Loucy (cell line): Measurements from ENCODE around the gene ITPK1.

Experiments used
- H2AFZ ChIP-seq: fragments of 200-600 bp; sonication (generic); 2 replicates; pipeline ENCODE4 v1.6.0; 2016; ENCODE audit warnings: antibody characterized with exemption, mild to moderate bottlenecking, low read length, moderate library complexity
- H3F3A ChIP-seq: fragments of 200-600 bp; 2 replicates; pipeline ENCODE4 v1.6.0; 2016; ENCODE audit warnings: antibody characterized with exemption, low read depth, mild to moderate bottlenecking
- H3K27me3 ChIP-seq: fragments of 200-600 bp; sonication (generic); 2 replicates; pipeline ENCODE4 v1.6.1; 2014; ENCODE audit warnings: low read length, mild to moderate bottlenecking; ENCODE audit not compliant: insufficient read depth, poor library complexity, severe bottlenecking
- H3K36me3 ChIP-seq: fragments of 200-600 bp; sonication (generic); 2 replicates; pipeline ENCODE4 v1.6.1; 2016; ENCODE audit warnings: low read length; ENCODE audit not compliant: insufficient read depth
- H3K4me1 ChIP-seq: fragments of 200-600 bp; sonication (generic); 2 replicates; pipeline ENCODE4 v1.5.1; 2014; ENCODE audit warnings: low read length, mild to moderate bottlenecking; ENCODE audit not compliant: insufficient read depth, poor library complexity, severe bottlenecking
- H3K4me2 ChIP-seq: fragments of 200-600 bp; sonication (generic); 2 replicates; pipeline ENCODE4 v1.6.0; 2014; ENCODE audit warnings: antibody characterized with exemption, low read length, low read depth, mild to moderate bottlenecking; ENCODE audit not compliant: poor library complexity, severe bottlenecking
- H3K4me3 ChIP-seq: fragments of 200-600 bp; sonication (generic); 2 replicates; pipeline ENCODE4 v1.5.1; 2014; ENCODE audit warnings: low read length, mild to moderate bottlenecking, mixed read lengths; ENCODE audit not compliant: poor library complexity, severe bottlenecking
- H3K79me2 ChIP-seq: fragments of 200-600 bp; sonication (generic); 2 replicates; pipeline ENCODE4 v1.6.1; 2014; ENCODE audit warnings: low read length; ENCODE audit not compliant: insufficient read depth
- H3K9ac ChIP-seq: fragments of 200-600 bp; sonication (generic); 2 replicates; pipeline ENCODE4 v1.6.0; 2014; ENCODE audit warnings: mild to moderate bottlenecking, low read depth, low read length, moderate library complexity; ENCODE audit not compliant: poor library complexity, severe bottlenecking
- H3K9me2 ChIP-seq: fragments of 200-600 bp; sonication (generic); replicated peaks from 2 replicates; pipeline ENCODE4 v1.6.1; 2016; ENCODE audit warnings: low read depth, low read length, mixed read lengths
- H3K9me3 ChIP-seq: fragments of 200-600 bp; sonication (generic); 2 replicates; pipeline ENCODE4 v1.6.1; 2014; ENCODE audit warnings: mild to moderate bottlenecking, antibody characterized with exemption, low read length, low read depth; ENCODE audit not compliant: insufficient read depth
- H4K20me1 ChIP-seq: fragments of 200-600 bp; sonication (generic); 2 replicates; pipeline ENCODE4 v1.6.0; 2014; ENCODE audit warnings: antibody characterized with exemption, low read length, mild to moderate bottlenecking; ENCODE audit not compliant: insufficient read depth, poor library complexity, severe bottlenecking
- CTCF ChIP-seq: fragments of 200-600 bp; sonication (generic); conservative IDR thresholded peaks from 2 replicates; pipeline ENCODE4 v1.5.1; 2014; ENCODE audit warnings: mild to moderate bottlenecking, antibody characterized with exemption, low read length
- EZH2phosphoT487 ChIP-seq: fragments of 200-600 bp; IDR thresholded peaks from 2 replicates; pipeline ENCODE4 v1.6.1; 2018; ENCODE audit warnings: antibody characterized with exemption, mild to moderate bottlenecking, moderate library complexity, borderline replicate concordance

ITPK1 gene

DNA sequence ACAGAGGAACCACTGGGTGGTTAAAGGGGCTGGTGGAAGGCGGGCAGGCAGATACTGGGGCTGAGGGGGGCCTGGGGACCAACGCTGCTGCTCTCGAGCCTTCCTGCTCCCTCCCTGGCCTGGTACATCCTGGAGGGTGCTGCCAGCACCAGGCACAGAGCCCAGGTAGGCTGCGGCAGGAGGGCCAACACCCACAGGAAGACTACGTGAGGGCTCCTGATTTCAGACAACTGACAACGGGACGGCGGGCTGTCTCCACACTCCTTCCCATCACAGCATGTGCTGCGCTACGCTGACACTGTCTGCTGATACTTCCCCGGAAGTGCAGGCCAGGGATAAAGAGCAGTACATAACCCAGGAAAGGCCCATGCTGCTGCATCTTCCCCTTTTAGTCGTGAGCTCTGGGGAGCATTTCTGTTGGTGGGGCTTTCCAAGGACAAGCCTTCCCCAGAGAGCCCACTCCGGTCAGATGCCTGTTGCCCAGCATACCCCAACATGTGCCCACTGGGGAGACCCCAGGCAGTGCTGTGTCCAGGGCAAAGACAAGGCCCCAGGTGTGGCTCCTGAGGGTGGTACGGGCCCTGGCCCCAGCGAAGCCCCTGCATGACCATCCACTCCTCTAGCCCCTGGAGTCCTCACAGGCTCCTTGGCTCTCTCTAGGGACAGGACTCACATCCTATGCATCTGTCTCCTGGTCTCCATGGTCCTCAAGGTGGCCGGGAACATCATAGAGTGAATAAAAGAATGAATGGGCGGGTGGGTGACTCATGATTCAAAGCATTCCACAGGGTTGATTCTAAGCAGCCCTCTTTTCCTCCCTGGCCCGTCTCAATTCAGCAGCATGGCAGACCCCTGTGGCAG is 154.8 kb downstream of the ITPK1 start:
- no peaks in the 10 kb centered on the region for H3F3A ChIP-seq
- no peak overlapping the region for H3K9ac ChIP-seq
- no peaks in the 10 kb centered on the region for H4K20me1 ChIP-seq
- H3K9me3 ChIP-seq = no peaks in the 10 kb centered on the region
- no peak overlapping the region for H3K4me2 ChIP-seq
- no peaks in the 10 kb centered on the region for H3K9me2 ChIP-seq
- H2AFZ ChIP-seq = no peak overlapping the region
- no peaks in the 10 kb centered on the region for H3K27me3 ChIP-seq
- no peak overlapping the region for H3K4me3 ChIP-seq
- H3K79me2 ChIP-seq = peaks cover 7% of the 10 kb centered on the region; the same call in 1 of the 2 replicates
- TF ChIP-seq CTCF (no peak), EZH2phosphoT487 (no peak)
- H3K36me3 ChIP-seq = peaks cover 60% of the 10 kb centered on the region; the same call in 1 of the 2 replicates
- no peaks in the 10 kb centered on the region for H3K4me1 ChIP-seq

DNA sequence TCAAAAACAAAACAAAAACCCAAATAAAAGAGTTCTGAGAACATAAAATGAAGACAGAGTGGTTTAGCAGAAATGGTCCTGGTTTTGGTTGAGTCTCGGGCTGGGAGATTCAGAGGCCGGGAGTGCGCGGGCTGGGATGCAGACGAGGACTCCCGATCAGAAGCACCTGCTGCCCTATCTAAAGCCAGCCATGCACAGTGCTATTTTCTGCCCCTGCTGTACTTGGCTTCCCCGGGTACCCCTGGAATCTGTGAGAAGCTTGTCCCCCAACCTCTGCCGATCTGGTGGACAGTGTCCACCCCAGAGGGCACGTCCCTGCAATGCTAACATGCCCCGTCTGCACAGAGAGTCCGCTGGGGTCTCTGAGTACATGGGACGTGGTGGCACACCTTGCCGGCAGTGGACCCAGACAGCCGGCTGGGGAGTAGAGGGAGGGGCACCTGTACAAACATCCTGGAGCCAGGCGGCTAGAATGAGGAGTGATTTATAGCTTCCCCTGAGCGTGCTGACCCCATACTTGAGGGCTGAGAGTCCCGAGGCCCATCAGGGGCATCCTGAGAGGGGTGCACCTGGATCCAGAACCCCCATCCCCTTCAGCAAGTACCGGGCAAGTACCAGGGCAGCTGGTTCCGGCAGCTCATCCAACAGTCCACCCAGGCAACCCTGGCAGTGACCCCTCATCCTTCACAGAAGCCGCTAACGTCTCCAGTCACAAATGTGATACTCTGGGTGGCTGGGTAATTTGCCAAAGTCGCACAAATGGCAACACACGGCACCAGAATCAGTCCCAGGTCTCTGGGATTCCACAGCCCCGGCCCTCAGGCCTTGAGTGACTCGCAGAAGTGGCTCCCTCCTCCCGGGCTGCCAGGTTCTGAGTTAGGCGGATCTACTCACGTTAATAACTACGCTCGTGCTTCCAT is 155.7 kb downstream of the ITPK1 start:
- H3K4me3 ChIP-seq = no peak overlapping the region
- H3K79me2 ChIP-seq = peaks cover 3% of the 10 kb centered on the region; the same call in 1 of the 2 replicates
- no peaks in the 10 kb centered on the region for H3K27me3 ChIP-seq
- TF ChIP-seq CTCF (no peak), EZH2phosphoT487 (no peak)
- H3K4me2 ChIP-seq = no peak overlapping the region
- no peaks in the 10 kb centered on the region for H3K4me1 ChIP-seq
- no peak overlapping the region for H3K9ac ChIP-seq
- no peaks in the 10 kb centered on the region for H3K9me2 ChIP-seq
- H2AFZ ChIP-seq = no peak overlapping the region
- no peaks in the 10 kb centered on the region for H3F3A ChIP-seq
- no peaks in the 10 kb centered on the region for H3K9me3 ChIP-seq
- H3K36me3 ChIP-seq = peaks cover 67% of the 10 kb centered on the region; the same call in 1 of the 2 replicates
- H4K20me1 ChIP-seq = no peaks in the 10 kb centered on the region

GRCh38 chr14:92959189-92959531 is 156.6 kb downstream of the ITPK1 start:
- no peak overlapping the region for H3K4me3 ChIP-seq
- H3F3A ChIP-seq = no peaks in the 10 kb centered on the region
- no peaks in the 10 kb centered on the region for H3K9me3 ChIP-seq
- H3K36me3 ChIP-seq = peaks cover 67% of the 10 kb centered on the region; the same call in 1 of the 2 replicates
- no peaks in the 10 kb centered on the region for H3K27me3 ChIP-seq
- H3K4me1 ChIP-seq = no peaks in the 10 kb centered on the region
- H3K9ac ChIP-seq = no peak overlapping the region
- TF ChIP-seq EZH2phosphoT487 (no peak), CTCF (no peak)
- H3K79me2 ChIP-seq = no peaks in the 10 kb centered on the region
- no peaks in the 10 kb centered on the region for H3K9me2 ChIP-seq
- no peak overlapping the region for H2AFZ ChIP-seq
- H4K20me1 ChIP-seq = no peaks in the 10 kb centered on the region
- H3K4me2 ChIP-seq = no peak overlapping the region
